ENCODE measurements around the gene MACROD2.

MACROD2 gene

DNA sequence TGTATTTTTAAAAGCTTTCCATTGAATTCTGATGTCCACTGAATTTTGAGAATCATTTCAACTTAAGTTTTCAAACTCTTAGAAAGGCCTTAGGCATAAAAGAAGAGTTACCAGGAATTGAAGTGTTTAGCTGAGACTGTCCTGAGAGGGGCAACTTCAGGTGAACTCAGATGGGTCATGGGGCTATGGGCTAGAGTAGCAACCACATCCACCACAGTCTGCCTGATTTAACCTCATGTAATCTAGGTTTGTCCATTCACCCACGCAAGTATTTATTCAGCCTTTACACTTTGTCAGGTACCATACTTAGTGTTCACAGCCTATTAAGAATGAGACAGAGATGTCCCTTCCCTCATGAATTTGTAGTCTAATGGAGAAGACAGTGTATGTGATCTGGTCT lies 2076.9 kb downstream of the MACROD2 start:
- no peak for DNase-seq

DNA sequence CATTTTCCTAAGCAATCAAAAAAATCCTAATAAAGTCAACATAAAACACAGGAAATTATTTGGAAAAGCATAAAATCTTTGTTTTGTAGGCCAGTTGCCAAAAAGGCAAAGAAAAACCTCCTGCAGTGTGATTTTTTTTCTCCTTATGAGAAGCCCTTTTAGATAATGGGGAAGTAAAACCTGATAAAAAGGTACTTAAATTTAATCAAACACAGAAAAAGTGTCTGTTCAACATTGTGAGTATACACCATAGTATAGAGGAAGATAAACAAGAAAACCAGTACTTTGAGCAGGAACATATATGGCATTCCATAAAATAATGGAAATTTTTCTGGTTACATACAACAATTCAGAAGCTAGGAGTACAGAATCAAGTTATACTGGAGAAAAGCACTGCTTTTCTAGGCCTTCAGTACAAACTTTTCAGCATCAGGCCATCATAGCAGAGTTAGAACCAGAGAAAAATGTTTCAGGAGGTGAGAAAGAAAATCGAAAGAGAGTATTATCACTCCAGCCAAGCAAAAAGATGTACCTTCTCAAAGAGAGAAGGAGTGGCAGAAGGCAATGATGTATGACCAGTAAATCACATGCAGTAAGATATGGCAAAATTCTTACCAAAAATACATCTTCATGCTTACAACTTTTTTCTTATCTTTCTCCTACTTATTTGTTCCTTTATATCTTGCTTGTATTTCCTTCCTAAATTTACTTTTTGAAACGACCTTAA lies 2083.0 kb downstream of the MACROD2 start:
- no peak for DNase-seq

DNA sequence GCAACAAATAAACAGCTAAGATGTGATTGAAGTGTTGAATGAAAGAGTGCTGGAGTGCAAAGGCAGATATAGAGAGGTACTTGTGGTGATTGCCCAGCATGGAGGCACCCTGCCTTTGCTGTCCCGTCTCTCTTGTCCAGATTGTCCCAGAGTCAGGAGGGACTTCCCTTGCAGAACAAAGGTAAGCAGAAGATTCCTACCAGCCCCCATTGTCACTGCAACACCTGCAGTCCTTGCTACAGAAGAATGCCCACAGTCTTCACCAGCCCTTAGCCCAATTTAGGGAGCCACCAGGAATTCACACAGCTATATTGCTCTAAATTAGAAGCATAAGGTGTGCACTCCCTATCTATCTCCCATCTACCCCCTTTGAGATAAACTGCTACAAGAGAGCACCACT lies 2086.1 kb downstream of the MACROD2 start:
- no peak for DNase-seq

DNA sequence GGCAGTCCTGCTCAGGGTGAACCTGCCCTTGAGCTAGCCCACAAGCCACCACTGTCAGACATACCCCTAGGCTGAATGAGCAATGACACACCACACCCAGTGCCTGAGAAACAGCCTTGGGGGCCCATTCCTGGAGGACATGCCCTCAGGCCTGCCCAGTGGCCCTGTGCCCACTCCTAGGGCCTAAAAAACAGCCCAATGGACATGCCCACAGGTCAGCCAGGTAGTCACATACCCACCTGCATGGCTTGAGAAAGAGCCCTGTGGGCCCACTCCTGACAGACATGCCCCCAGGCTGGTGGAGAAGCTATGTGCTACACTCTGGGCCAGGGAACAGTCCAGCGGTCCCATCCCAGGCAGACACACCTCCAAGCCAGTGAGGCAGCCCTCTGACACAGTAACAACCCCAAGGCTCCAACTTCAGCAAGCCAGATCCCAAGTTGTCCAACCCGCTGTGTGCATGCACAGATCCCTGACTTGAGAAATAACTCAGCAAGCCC lies 2086.8 kb downstream of the MACROD2 start:
- no peak for DNase-seq

DNA sequence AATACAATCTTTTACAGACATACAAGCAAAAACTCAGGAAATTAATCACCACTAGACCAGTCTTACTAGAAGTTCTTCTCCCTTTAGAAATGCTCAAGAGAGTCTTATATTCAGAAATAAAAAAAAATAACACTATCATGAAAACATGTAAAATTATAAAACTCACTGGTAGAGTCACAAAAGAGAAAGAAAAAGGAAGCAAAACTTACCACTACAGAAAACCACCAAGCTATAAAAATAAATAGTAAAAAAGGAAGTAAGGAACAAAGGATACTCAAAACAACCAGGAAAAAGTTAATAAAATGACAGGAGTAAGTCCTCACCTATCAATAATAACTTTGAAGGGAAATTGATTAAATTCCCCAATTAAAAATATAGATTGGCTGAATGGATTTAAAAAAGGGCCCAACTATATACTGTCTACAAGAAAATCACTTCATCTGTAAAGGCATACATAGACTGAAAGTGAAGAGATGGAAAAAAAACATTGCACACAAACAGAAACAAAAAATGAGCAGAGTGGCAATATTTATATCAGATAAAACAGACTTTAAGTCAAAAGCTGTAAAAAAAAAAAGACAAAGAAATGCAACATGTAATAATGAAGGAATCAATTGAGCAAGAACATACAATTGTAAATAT lies 2088.4 kb downstream of the MACROD2 start:
- DNase-seq: no peak

- DNase-seq: no peak
These were observed 2099.9 kb downstream of the MACROD2 start for GRCh38 chr20:16095226-16095625.

GRCh38 chr20:16096756-16097326 lies 2101.5 kb downstream of the MACROD2 start:
- no peak for DNase-seq

DNA sequence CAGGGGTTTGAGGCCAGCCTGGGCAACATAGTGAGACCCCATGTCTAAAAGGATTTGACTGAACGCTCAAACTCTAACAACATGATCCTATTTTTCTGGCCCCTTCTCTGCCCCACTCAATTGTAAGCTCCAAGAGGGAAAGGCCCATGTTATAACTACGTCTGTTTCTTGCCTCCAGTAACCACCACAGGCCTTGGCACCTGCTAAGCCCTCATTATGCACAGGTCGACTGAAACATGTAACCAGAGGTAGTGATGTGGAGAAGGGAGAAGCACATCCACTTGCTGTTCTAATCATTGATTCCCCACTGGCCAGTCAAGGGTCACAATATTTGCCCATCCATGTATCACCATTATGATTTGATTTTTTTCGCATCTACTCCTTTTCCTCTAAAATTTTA lies 2102.5 kb downstream of the MACROD2 start:
- no peak for DNase-seq

DNA sequence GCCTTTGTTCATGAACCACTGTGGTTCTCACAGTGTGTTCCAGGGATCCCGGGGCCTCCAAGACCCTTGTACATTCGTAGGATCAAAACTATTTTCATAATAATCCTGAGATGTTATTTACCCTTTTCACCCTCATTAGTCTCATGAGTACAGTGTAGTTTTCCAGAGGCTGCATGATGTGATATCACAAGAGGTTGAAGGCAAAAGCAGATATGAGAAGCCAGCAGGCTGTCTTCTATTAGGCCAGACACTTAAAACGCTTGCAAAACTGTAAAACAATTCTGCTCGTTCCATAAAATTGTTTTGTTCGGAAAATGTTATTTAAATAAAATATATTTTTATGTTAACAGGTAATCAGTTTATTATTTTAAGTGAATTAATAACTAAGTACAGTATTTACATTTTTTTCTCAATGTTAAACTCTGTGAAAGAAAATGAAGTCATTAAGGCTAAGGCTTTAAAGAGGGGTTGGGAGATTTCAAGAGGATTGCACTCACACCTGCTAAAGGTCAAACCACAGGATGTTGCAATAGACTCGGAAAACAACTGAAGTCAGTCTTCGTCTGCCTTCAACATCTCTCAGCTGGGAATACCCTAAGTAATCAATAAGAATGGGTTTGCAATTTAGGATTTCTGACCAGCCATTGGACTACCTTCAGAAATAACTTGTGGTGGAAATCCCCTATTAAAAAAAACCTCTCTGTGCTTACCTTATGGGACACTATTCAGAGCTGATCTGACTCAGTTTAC lies 2103.7 kb downstream of the MACROD2 start:
- DNase-seq: no peak

DNA sequence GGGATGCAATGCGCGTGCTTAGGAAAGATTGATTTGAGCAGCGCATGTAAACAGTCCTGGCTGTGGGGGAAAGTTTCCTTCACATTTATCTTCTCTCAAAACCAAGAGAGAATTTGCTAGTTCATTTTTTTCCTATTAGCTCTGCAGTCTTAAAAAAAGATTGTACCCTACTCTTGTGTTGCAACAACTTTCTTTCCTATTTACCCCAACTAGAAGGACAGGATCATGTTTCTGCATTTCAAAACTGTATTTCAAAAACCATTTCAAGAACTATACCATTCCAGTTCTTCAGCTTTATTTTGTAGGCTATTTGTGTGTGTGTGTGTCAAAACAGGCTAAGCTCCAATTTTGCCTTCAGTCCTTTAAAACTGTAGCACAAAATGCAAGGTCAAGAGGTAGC lies 2104.8 kb downstream of the MACROD2 start:
- DNase-seq: no peak

DNA sequence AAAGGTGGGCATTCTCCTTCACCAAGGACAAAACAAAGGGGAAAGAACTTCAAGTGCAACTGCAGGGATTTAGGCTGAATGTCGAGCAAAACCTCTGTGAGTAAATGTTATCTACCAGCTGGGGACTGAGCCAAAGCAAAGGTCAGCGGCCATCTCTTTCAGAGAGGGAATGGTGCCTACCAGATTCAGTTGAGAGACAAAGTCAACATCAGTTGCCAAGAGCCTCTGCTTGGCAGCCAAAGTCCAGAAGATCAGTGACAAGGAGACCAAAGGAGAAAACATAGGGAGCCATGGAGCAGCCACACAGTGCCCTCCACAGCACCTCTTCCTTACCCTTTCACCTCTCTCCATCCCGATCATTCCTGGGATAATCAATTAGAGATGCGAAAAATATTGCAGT lies 2105.5 kb downstream of the MACROD2 start:
- no peak for DNase-seq
